Fibroblast of lung (primary cell): ENCODE results near the gene DMGDH.

Experiments used
- CTCF ChIP-seq, 2 donors: IDR thresholded peaks in 1 of 2; conservative IDR thresholded peaks in 1 of 2; 1 replicate in 1 of 2; 2 replicates in 1 of 2; pipeline ENCODE4 v1.5.1; 2011 to 2012; ENCODE audit warnings: low read length in 2 of 2, control low read depth in 1 of 2, inconsistent platforms in 1 of 2, low read depth in 1 of 2, mild to moderate bottlenecking in 1 of 2
- EZH2 ChIP-seq: IDR thresholded peaks from 2 replicates; pipeline ENCODE4 v1.5.1; 2012; ENCODE audit warnings: low read length, control low read depth, mild to moderate bottlenecking; ENCODE audit errors: missing control alignments

GRCh38 chr5:79111960-79112702, 42.7 kb upstream of the DMGDH start:
- TF ChIP-seq CTCF (conservative IDR thresholded peaks at IDR 0.05 in 1 of 2, IDR thresholded peaks at IDR 0.05 in 1 of 2; ENCODE audit: low read depth in 1 of 2, low read length in 2 of 2) (no peak), EZH2 (peak; percentile 18)
